Liver (tissue), 9 donors: ENCODE data around the gene MDGA2. TPM values are rescaled to one million over a fixed set of nuclear protein-coding genes. Genes with fewer than 3 reads are reported as not detected.

Source experiments
- DNase-seq: peaks from one replicate; pipeline ENCODE4 v3.0.0-alpha.2; 2017; ENCODE audit warnings: low spot score
- H3K27ac ChIP-seq, 2 donors: one replicate each; pipeline ENCODE4 v1.7.0; 2013; ENCODE audit warnings: inconsistent platforms in 2 of 2, low read length in 2 of 2, control low read depth in 1 of 2, low read depth in 1 of 2, mild to moderate bottlenecking in 1 of 2
- H3K27me3 ChIP-seq, 4 donors: one replicate each; pipeline versions ENCODE4 v1.6.1 to v1.7.0; 2013; ENCODE audit warnings: low read length in 3 of 4, inconsistent platforms in 1 of 4, mild to moderate bottlenecking in 1 of 4, moderate library complexity in 1 of 4; ENCODE audit not compliant: control insufficient read depth in 4 of 4, insufficient read depth in 4 of 4
- H3K36me3 ChIP-seq, 4 donors: one replicate each; pipeline versions ENCODE4 v1.6.1 to v1.7.0; 2013; ENCODE audit warnings: low read length in 3 of 4, mild to moderate bottlenecking in 3 of 4, low read depth in 1 of 4, moderate library complexity in 1 of 4; ENCODE audit not compliant: control insufficient read depth in 4 of 4, insufficient read depth in 3 of 4
- H3K4me1 ChIP-seq, 4 donors: one replicate each; pipeline versions ENCODE4 v1.6.1 to v1.7.0; 2013; ENCODE audit warnings: low read length in 3 of 4, mild to moderate bottlenecking in 3 of 4, moderate library complexity in 1 of 4; ENCODE audit not compliant: control insufficient read depth in 4 of 4, insufficient read depth in 4 of 4
- H3K4me3 ChIP-seq, 3 donors: one replicate each; pipeline versions ENCODE4 v1.6.1 to v1.7.0; 2013; ENCODE audit warnings: low read length in 3 of 3, control low read depth in 1 of 3, low read depth in 1 of 3, mild to moderate bottlenecking in 1 of 3
- H3K9ac ChIP-seq, 2 donors: one replicate each; pipeline ENCODE4 v1.7.0; 2013; ENCODE audit warnings: low read length in 2 of 2, mild to moderate bottlenecking in 2 of 2, moderate library complexity in 2 of 2, control low read depth in 1 of 2, low read depth in 1 of 2
- H3K9me3 ChIP-seq, 4 donors: one replicate each; pipeline versions ENCODE4 v1.6.1 to v1.7.0; 2013; ENCODE audit warnings: low read length in 3 of 4; ENCODE audit not compliant: control insufficient read depth in 4 of 4
- EGR1 ChIP-seq, 2 donors: IDR thresholded peaks; 2 replicates each; pipeline ENCODE4 v1.6.1; 2016 to 2018; ENCODE audit warnings: antibody characterized with exemption in 2 of 2, low read depth in 2 of 2
- FOXA1 ChIP-seq: IDR thresholded peaks from 2 replicates; pipeline ENCODE4 v1.6.1; 2016; ENCODE audit warnings: antibody characterized with exemption
- FOXA2 ChIP-seq: IDR thresholded peaks from 2 replicates; pipeline ENCODE4 v1.6.1; 2016; ENCODE audit warnings: antibody characterized with exemption
- GABPA ChIP-seq, 2 donors: IDR thresholded peaks in 1 of 2; conservative IDR thresholded peaks in 1 of 2; 2 replicates each; pipeline ENCODE4 v1.6.1; 2016; ENCODE audit warnings: antibody characterized with exemption in 2 of 2, mild to moderate bottlenecking in 1 of 2, moderate library complexity in 1 of 2
- HNF4A ChIP-seq, 2 donors: conservative IDR thresholded peaks; 2 replicates each; pipeline ENCODE4 v1.6.1; 2016; ENCODE audit warnings: antibody characterized with exemption in 2 of 2, mild to moderate bottlenecking in 2 of 2
- HNF4G ChIP-seq: IDR thresholded peaks from 2 replicates; pipeline ENCODE4 v1.6.1; 2016; ENCODE audit warnings: antibody characterized with exemption
- JUND ChIP-seq, 2 donors: IDR thresholded peaks; 2 replicates each; pipeline ENCODE4 v1.6.1; 2016; ENCODE audit warnings: antibody characterized with exemption in 2 of 2
- NR2F2 ChIP-seq: IDR thresholded peaks from 2 replicates; pipeline ENCODE4 v1.6.1; 2016; ENCODE audit warnings: antibody characterized with exemption
- RAD21 ChIP-seq, 2 donors: IDR thresholded peaks; 2 replicates each; pipeline ENCODE4 v1.6.1; 2016; ENCODE audit warnings: antibody characterized with exemption in 2 of 2, mild to moderate bottlenecking in 2 of 2
- RXRA ChIP-seq, 2 donors: IDR thresholded peaks; 2 replicates each; pipeline ENCODE4 v1.6.1; 2017 to 2018; ENCODE audit warnings: antibody characterized with exemption in 2 of 2, mild to moderate bottlenecking in 1 of 2
- SP1 ChIP-seq: IDR thresholded peaks from 2 replicates; pipeline ENCODE4 v1.6.1; 2018; ENCODE audit warnings: antibody characterized with exemption, mild to moderate bottlenecking
- TAF1 ChIP-seq: conservative IDR thresholded peaks from 2 replicates; pipeline ENCODE4 v1.6.1; 2016; ENCODE audit warnings: antibody characterized with exemption, mild to moderate bottlenecking
- YY1 ChIP-seq: IDR thresholded peaks from 2 replicates; pipeline ENCODE4 v1.6.1; 2016; ENCODE audit warnings: antibody characterized with exemption, mild to moderate bottlenecking
- WGBS: extraction: QIAGEN DNeasy Blood & Tissue Kit; methylation state at CpG from one replicate; pipeline ENCODE4 v1.1.7; 2013; 5-methylcytosine and 5-hydroxymethylcytosine counted together
- polyA plus RNA-seq, 2 donors: library from polyadenylated mRNA; stranded (reverse) in 1 of 2; unstranded in 1 of 2; fragments of 200-250 nt in 1 of 2; fragments of >200 nt in 1 of 2; fragmentation: Nextera tagmentation in 1 of 2; extraction: Ambion mirVana in 1 of 2; gene quantifications; one replicate each; pipeline versions ENCODE4 v1.2.1 to v1.2.3, GENCODE V29; 2013 to 2015
- total RNA-seq, 2 donors: library from RNA; depleted of rRNA; stranded (reverse); fragments of >200 nt; gene quantifications; one replicate each; pipeline ENCODE4 v1.2.3, GENCODE V29; 2014
- TF ChIP-seq, protein P1 (sequence below): IDR thresholded peaks from 2 replicates; pipeline ENCODE4 v1.6.1; 2016; ENCODE audit warnings: antibody characterized with exemption
- TF ChIP-seq, protein P2 (sequence below): fragments of 150-350 bp; IDR thresholded peaks from 2 replicates; pipeline ENCODE4 v1.5.1; 2017; ENCODE audit warnings: improper control_type of control experiment, low read depth, low read length; ENCODE audit not compliant: missing input control
- TF ChIP-seq, protein P3 (sequence below): IDR thresholded peaks from 2 replicates; pipeline ENCODE4 v1.6.1; 2016; ENCODE audit warnings: antibody characterized with exemption
- donor health status: healthy.
- donor health status: healthy.
- donor health status: healthy.
- donor health status: healthy.
- donor health status: healthy.

Gene MDGA2
- total and polyA plus RNA-seq, 4 donors, result 0.05 to 0.33 (median 0.19) TPM

DNA sequence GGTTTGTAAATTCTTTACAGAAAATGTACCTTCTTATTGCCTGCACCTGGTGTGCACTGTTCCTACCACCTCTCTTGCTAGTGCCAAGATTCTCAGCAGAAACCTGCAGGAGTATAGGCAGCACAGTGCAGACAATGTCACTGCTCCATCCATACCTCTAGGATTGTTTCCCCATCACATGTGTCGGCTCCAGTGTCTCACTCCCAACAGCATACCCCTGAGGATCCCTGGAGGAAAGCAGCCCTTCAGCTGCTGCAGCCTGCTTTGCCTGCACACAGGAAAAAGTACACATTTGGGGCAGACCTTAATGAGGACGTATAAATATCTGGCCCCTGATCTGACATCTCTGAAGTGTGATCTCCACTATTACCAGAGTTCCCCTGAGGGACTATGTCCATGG is 235.5 kb downstream of the MDGA2 start:
- Histone ChIP-seq H3K4me1 (no peaks in the 10 kb centered on the region), H3K36me3 (no peaks in the 10 kb centered on the region), H3K4me3 (no peak overlapping the region), H3K27ac (no peak overlapping the region), H3K9ac (no peak overlapping the region), H3K27me3 (no peaks in the 10 kb centered on the region), H3K9me3 (no peaks in the 10 kb centered on the region)
- 64% methylated on average over 2 of the region's 2 CpGs for WGBS
- DNase-seq, result no peak
- TF ChIP-seq, protein P1, sequence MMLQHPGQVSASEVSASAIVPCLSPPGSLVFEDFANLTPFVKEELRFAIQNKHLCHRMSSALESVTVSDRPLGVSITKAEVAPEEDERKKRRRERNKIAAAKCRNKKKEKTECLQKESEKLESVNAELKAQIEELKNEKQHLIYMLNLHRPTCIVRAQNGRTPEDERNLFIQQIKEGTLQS, result no peak
- TF ChIP-seq, protein P2, sequence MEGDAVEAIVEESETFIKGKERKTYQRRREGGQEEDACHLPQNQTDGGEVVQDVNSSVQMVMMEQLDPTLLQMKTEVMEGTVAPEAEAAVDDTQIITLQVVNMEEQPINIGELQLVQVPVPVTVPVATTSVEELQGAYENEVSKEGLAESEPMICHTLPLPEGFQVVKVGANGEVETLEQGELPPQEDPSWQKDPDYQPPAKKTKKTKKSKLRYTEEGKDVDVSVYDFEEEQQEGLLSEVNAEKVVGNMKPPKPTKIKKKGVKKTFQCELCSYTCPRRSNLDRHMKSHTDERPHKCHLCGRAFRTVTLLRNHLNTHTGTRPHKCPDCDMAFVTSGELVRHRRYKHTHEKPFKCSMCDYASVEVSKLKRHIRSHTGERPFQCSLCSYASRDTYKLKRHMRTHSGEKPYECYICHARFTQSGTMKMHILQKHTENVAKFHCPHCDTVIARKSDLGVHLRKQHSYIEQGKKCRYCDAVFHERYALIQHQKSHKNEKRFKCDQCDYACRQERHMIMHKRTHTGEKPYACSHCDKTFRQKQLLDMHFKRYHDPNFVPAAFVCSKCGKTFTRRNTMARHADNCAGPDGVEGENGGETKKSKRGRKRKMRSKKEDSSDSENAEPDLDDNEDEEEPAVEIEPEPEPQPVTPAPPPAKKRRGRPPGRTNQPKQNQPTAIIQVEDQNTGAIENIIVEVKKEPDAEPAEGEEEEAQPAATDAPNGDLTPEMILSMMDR, result no peak
- TF ChIP-seq JUND (IDR thresholded peaks at IDR 0.05), result no peak
- no peak for TF ChIP-seq SP1
- TF ChIP-seq, protein P3, sequence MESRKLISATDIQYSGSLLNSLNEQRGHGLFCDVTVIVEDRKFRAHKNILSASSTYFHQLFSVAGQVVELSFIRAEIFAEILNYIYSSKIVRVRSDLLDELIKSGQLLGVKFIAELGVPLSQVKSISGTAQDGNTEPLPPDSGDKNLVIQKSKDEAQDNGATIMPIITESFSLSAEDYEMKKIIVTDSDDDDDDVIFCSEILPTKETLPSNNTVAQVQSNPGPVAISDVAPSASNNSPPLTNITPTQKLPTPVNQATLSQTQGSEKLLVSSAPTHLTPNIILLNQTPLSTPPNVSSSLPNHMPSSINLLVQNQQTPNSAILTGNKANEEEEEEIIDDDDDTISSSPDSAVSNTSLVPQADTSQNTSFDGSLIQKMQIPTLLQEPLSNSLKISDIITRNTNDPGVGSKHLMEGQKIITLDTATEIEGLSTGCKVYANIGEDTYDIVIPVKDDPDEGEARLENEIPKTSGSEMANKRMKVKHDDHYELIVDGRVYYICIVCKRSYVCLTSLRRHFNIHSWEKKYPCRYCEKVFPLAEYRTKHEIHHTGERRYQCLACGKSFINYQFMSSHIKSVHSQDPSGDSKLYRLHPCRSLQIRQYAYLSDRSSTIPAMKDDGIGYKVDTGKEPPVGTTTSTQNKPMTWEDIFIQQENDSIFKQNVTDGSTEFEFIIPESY, result no peak
- TF ChIP-seq FOXA1, result no peak
- no peak for TF ChIP-seq NR2F2
- no peak for TF ChIP-seq HNF4G
- no peak for TF ChIP-seq GABPA (IDR thresholded peaks at IDR 0.05 in 1 of 2, conservative IDR thresholded peaks at IDR 0.05 in 1 of 2)
- TF ChIP-seq EGR1 (IDR thresholded peaks at IDR 0.05; ENCODE audit: low read depth in 2 of 2), result no peak
- TF ChIP-seq RAD21 (IDR thresholded peaks at IDR 0.05), result no peak
- no peak for TF ChIP-seq FOXA2
- no peak for TF ChIP-seq HNF4A (conservative IDR thresholded peaks at IDR 0.05)
- no peak for TF ChIP-seq YY1
- no peak for TF ChIP-seq TAF1

DNA sequence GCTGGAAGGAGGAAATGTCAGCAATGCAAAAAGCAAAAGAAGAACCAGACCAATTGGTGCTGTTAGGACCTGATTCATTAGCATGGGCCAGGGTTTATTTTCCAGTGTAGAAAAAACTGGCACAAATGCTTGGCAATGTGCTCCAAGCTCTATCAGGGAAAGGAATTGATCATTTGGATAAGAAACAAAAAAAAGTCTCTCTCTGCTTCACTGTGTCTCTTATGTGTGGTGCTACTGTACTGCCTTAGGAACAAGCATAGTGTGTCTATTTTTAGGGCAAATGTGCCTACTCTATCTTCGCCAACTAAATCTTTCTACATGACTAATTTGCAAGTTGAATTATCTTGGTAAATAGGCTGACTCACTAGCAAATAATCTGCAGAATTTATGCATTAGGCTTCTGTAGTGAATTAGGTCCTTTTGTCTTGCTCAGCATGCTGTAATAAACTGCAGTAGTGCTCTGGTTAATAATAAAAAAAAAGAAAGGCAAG is 236.7 kb downstream of the MDGA2 start:
- no peaks in the 10 kb centered on the region for H3K4me1 ChIP-seq
- H3K9me3 ChIP-seq, result no peaks in the 10 kb centered on the region
- no peak for DNase-seq
- H3K4me3 ChIP-seq, result no peak overlapping the region
- H3K27ac ChIP-seq, result no peak overlapping the region
- no peak overlapping the region for H3K9ac ChIP-seq
- no peaks in the 10 kb centered on the region for H3K36me3 ChIP-seq
- TF ChIP-seq HNF4G (no peak), GABPA (IDR thresholded peaks at IDR 0.05 in 1 of 2, conservative IDR thresholded peaks at IDR 0.05 in 1 of 2) (no peak), YY1 (no peak), RXRA (IDR thresholded peaks at IDR 0.05) (no peak), HNF4A (conservative IDR thresholded peaks at IDR 0.05) (no peak), SP1 (no peak), RAD21 (IDR thresholded peaks at IDR 0.05) (no peak), FOXA2 (no peak), TAF1 (no peak), EGR1 (IDR thresholded peaks at IDR 0.05; ENCODE audit: low read depth in 2 of 2) (no peak)
- TF ChIP-seq, protein P3, result no peak
- TF ChIP-seq, protein P1, result no peak
- WGBS, result 63% methylated on average over 1 of the region's 1 CpG
- no peaks in the 10 kb centered on the region for H3K27me3 ChIP-seq
